NCI-H2196 treated with DMSO at 0.1 percent for 48 hours (cell line): ENCODE measurements around the gene TBC1D21.

ENCODE experiments used
- DNase-seq: peaks from one replicate; lab custom pipeline; 2025; ENCODE audit not compliant: unreplicated experiment; lab: John Stamatoyannopoulos, UW

Gene TBC1D21

DNA sequence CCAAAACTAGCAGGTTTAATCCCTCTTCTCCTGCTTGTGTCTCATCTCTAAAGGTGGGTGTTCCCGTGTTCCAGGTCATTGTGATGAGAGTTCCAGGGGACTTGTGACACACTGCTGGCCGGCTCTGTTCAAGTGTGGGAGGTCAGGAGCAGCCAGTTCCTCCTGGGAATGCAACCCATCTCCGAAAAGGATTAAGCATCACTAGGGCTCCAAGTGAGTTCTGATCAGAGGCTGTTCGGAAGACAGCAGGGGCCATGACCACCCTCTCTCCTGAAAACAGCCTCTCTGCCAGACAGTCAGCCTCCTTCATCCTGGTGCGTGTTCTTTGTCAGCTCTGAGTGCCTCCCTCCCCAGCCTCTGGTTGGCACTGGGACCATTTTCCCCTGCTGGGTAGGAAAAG, at the start of gene TBC1D21:
TSS of gene TBC1D21 (plus strand) at position 109 of the 400 bp plus-strand sequence. CDS start at position 255, 146 bp downstream.
- no peak for DNase-seq

DNA sequence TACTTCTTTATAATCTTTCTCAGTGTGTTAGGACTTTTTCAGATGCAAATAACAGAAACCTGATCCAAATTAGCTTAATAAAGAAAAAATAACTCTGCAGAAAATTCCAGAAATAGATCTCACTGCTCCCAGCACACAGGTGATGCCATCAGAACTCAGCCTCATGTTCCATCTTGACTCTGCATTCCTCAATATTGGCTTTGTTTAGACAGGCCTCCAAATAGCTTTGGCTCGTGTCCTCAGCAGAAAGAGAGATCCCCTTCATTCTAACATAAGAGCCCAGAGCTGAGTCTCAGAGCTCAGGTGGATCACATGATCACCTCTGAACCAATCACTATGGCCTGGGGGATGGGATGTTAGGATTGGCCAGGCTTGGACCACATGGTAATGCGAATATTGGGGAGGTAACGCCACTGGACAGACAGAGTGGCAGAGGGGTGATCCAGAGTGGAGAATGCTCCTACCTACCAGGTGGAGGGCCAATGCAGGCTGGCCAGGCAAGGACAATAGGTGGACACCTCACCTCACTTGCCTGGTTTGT, 46.6 kb upstream of the TBC1D21 start:
- DNase-seq: no peak

DNA sequence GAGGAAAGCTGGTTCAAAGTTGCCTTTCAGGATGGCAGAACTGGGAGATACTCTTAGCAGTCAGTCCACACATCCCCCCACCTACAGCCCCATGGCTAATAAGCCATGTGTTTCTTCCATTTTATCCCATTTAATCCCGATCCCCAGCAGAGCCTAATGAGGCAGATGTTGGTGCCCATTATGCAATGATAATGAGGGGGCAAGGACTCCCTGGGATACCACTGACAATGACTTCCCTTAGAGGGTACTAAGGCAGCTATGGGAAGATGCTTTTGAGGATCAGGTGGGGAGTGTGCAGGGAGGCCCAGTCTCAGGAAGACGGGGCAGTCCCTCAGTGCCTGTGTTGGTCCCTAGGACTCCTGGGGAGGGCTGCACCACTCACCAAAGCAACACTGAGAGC, 43.8 kb upstream of the TBC1D21 start:
- no peak for DNase-seq

- no peak for DNase-seq
These were observed 40.7 kb upstream of the TBC1D21 start for GRCh38 chr15:73832657-73833056.

- DNase-seq: no peak
These were observed 36.5 kb upstream of the TBC1D21 start for GRCh38 chr15:73836845-73837244.

DNA sequence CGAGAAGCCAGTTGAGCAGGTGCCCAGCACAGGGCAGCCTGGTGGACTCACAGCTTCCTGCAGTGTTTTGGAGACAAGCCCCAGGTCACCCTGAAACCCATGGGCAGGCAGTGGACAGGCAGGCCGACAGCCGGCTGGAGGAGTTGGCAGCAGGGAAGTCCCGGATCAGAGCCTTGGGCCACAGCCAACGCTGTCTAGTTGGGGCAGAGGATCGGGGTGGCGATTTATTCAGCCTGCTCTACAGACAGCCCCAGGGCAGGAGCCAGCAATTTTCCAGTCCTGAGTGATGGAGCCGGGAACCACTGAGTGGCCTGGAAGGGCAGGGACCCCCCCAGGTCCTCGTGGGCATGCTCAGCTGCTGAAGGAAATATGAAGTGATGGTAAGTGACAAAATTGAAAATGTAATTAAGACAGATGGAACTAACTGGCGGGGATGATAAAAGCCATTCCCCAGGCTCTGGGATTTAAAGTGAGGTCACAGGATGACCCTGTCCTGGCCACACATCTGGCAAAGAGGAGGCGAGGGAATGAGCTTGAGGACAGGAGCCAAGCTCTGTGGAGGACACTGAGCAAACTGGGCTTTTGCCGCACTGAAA, 34.4 kb upstream of the TBC1D21 start:
- DNase-seq: peak; percentile 7

- no peak for DNase-seq
These were observed 33.5 kb upstream of the TBC1D21 start for GRCh38 chr15:73839699-73840377.

DNA sequence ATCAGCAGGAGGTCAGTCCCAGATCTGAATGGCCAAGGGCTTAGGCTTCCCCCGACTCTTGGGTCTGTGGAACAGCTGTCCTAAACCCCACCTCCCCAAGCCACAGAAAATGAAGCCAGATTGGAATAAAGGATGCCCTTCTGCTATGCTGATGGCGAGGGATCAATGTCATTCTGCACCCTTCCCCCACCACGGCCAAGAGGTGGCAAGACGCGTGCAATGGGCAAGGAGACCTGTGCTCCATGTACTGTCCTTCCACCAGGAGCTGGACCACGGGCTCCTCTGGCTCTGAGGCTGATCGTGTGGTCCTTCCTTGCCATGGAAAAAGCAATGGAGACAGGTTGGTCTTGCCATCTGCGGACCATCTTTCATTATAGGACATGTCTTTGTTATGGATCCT, 32.6 kb upstream of the TBC1D21 start:
- no peak for DNase-seq

DNA sequence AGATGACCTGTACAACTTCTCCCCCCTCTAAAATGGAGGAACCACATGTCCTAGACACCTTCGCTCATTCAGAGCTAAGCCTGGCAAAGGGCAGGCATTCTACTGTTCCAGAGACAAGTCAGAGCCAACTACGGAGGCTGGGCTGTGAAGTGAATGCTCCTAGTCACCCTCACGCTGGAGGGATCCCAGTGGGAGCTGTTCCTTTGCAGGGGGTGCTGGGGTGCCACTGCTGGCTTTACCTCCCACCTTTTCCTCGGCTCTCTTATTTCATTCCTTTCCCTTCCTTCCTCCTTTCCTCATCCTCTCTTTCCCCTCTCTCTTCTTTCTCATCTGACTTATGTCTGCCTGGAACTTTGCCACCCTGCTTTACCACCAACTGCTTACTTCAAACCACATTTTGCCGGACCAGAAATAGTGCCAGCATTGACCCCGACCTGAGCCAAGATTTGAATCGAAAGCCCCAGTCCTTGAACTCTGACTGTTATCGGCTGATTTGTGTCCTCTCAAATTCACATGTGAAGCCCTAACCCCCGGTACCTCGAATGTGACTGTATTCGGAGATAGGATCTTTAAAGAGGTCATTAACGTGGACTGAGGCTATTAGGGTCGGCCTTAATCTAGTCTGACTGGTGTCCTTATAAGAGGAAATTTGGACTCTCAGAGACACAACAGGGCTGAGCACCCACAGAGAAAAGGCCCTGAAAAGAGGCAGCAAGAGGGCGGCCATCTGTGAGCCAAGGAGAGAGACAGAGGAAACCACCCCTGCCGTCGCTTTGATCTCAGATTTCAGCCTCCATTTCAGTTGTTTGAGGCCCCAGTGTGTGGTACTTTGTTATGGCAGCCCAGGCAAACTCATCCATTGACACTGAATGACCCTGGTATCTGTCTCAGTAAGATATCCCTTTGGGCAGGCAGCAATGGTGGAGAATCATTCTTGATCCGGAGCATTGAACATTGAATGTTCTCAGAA, 31.3 kb upstream of the TBC1D21 start:
- DNase-seq: no peak

GRCh38 chr15:73843787-73844186, 29.6 kb upstream of the TBC1D21 start:
- no peak for DNase-seq

DNA sequence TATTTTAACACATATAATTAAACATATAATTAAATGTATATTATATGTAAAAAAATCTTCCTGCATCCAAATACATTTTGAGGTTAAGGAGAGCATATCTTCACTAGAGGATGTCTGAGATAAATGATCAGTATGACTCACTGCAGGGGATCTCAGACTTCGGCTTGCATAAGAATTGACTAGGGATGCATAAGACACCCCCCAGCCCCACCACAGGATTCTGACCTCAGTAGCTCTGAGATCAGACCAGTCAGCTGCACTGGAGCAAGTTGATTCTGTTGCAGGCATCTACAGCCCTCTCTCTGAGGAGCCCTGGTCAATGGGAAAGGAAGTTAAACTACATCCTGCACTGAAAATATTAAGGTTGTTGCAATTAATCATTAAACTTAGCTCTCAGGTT, 29.0 kb upstream of the TBC1D21 start:
- DNase-seq: no peak

DNA sequence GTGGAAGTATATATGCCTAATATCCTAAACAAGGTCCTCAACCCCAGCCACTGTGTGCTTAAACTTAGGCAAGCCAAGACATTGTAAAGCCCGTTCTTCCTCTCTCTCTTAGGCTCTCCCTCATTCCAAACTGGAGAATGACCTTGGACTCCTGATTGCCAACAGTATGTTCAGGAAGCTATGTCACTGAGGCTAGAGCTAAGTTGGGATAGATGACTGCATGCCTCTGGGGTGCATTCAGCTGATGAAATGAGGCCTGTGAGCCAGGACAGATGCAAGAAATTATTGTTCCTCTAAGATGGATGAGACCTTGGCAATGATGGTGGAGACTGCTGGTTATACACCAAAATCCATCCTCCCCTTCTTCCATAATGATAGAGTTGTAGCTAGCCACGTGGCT, 27.9 kb upstream of the TBC1D21 start:
- DNase-seq: no peak

DNA sequence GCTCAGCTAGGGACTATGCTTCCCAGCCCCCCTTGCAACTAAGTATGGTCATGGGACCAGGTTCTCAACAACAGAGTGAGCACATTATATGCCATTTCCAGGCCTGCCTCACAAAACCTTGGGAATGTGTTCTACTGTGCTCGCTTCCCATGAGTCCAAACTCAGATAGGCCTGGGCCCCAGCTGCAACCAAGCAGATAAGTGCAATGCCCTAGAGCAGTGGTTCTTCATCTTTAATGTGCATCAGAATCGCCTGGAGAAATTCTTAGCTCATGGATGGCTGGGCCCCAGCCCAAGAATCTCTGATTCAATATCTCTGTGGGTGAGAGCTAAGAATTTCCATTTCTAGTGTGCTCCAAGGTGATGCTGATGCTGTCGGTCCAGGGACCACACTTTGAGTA, 27.5 kb upstream of the TBC1D21 start:
- DNase-seq: no peak

GRCh38 chr15:73849641-73850040, 23.7 kb upstream of the TBC1D21 start:
- DNase-seq: no peak

GRCh38 chr15:73850228-73850627, 23.1 kb upstream of the TBC1D21 start:
- no peak for DNase-seq

DNA sequence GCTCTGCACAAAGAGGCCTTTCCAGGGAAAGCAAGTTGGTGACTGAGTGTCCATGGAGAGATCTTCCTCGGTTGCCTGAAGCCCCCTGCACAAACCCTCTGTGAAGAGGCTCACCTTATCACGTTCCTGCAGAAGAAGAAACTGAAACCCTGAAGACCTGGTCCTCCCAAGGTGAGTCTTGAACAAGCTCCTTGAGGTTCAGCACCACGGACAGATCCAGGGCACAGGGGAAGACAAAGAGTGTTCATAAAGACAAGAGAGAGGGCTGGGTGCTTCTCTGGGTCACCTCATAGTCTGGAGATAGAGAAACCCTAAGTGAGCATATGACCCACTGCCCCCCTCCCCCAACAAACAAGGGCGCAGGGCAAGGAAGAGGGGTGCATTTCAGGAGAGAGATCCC, 21.7 kb upstream of the TBC1D21 start:
- no peak for DNase-seq

DNA sequence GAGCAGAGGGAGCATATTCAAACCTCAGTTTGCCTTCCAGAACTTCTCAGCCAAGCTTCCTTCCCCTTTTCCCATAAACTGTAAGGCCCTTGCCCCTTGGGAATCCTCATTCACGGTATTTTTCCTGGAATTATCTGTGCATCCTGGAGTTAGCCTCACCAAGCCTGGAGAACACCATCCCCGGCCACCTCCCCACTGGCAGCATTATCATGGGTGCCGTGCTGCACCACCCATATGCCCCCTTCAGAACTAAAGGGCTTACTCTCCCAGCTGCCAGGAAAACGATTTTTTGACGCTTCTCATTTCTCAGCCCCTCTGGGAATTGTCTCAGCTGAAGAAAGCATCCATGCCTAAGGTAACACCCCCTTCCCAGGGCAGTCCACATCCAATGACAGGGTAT, 20.9 kb upstream of the TBC1D21 start:
- DNase-seq: no peak

- DNase-seq: no peak
These were observed 19.1 kb upstream of the TBC1D21 start for GRCh38 chr15:73854265-73854664.

DNA sequence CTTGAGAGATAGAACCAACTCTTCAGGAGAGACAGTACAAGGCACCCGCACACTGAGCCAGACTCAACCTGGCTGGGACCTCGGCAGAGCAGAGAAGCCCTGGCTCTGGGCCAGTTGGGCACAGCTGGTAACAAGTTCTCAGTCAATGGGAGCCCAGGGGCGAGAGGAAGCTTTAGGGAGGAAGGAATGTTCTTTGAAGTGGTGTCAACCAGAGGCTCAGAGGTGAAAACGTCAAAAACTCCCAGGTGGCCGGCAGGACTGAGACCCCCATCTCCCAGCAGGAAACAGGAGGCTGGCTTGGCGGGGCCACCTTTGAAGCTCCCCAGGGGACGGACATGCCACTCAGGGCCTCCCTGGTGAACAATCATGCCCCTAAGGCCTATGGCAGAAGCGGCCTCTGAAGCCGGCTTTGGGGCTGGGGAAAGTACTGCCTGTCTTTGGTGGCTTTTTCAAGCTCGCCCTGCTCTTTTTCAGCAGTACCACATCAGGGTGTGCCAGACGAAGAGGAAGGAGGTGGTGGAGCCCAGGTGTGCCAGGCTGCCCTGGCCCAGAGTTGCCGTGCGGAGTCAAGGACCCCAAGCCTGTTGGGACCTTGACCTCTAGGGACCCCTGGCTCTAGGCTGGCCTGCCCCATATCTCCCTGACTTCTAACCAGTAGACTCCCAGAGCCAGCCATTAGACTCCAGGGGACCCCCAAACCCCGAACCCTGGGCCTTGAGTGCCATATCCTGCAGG, 16.7 kb upstream of the TBC1D21 start:
- DNase-seq: peak; percentile 9

DNA sequence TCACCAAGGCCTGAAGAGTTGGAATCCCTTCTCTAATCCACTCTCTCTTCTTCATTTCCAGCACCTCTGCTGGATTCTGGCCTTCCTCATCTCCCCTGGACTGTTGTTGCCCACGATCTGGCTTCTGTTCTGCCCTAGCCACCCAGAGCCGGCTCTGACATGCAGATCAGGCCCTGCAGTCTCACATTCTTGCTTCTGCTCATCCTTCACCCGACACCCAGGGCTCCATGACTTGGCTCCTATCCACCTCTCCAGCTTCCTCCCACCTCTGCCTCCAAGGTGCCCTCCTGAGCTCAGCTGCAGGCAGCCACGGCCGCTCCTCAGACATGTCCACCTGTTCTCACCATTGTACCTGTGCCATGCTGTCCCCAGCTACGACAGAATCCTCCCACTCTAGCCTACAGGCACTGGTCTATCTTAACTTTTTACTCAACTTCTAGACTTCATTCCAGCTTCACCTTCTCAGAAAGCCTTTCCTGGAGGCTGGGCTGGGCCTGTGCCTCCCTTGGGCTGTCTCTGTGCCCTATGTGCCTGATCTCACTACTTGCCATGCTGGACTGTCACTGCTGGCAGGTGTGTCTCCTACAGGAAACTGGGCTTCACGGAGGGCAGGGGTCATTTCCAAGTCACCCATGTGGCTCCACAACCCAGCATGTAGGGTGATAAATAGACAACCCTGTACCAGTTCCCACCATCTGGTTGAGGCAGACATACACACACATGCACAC, 16.0 kb upstream of the TBC1D21 start:
- DNase-seq: no peak
